Spinal cord (tissue), 10 donors: ENCODE measurements around the gene FAR2. TPM values are rescaled to one million over a fixed set of nuclear protein-coding genes. Genes with fewer than 3 reads are reported as not detected.
A peak's percentile ranks its signal among the peaks of the same experiment; 100 is the strongest.

Experiments
- DNase-seq, 6 donors: peaks; one replicate each; pipeline versions ENCODE4 v3.0.0 to v3.0.0-alpha.2; 2013 to 2015; ENCODE audit warnings: low spot score in 6 of 6, low read depth in 4 of 6
- H3K27ac ChIP-seq: one replicate; pipeline ENCODE4 v1.5.1; 2013; ENCODE audit warnings: low read depth, low read length, control low read depth
- H3K27me3 ChIP-seq: one replicate; pipeline ENCODE4 v1.6.1; 2013; ENCODE audit warnings: low read length; ENCODE audit not compliant: control insufficient read depth, insufficient read depth
- H3K36me3 ChIP-seq: one replicate; pipeline ENCODE4 v1.6.1; 2013; ENCODE audit warnings: low read length; ENCODE audit not compliant: control insufficient read depth, insufficient read depth
- H3K4me1 ChIP-seq: one replicate; pipeline ENCODE4 v1.6.1; 2013; ENCODE audit warnings: low read length; ENCODE audit not compliant: control insufficient read depth, insufficient read depth
- H3K4me3 ChIP-seq: one replicate; pipeline ENCODE4 v1.5.1; 2013; ENCODE audit warnings: low read depth, low read length, control low read depth
- H3K9me3 ChIP-seq: one replicate; pipeline ENCODE4 v1.6.1; 2013; ENCODE audit warnings: low read length; ENCODE audit not compliant: control insufficient read depth, insufficient read depth
- WGBS: methylation state at CpG from one replicate; pipeline ENCODE4 v1.1.5; 2013; ENCODE audit warnings: missing lambda C conversion rate; ENCODE audit not compliant: insufficient coverage; 5-methylcytosine and 5-hydroxymethylcytosine counted together
- polyA plus RNA-seq, 2 donors: library from polyadenylated mRNA; unstranded; fragments of 120-200 nt; gene quantifications; one replicate each; pipeline ENCODE4 v1.2.1, GENCODE V29; 2013; ENCODE audit not compliant: insufficient read length in 2 of 2
- total RNA-seq, 2 donors: library from RNA; depleted of rRNA in 1 of 2; stranded (reverse); fragments of 120-200 nt in 1 of 2; fragments of >200 nt in 1 of 2; gene quantifications; one replicate each; pipeline versions ENCODE4 v1.2.3 to v1.2.4, GENCODE V29; 2013 to 2014
- donor health status: healthy.

FAR2 gene
- total and polyA plus RNA-seq, 4 donors = 11.4 to 33.2 (median 25.8) TPM

- 83% methylated on average over 1 of the region's 4 CpGs for WGBS
- no peak overlapping the region for H3K4me3 ChIP-seq
- no peak overlapping the region for H3K27ac ChIP-seq
- H3K9me3 ChIP-seq = no peaks in the 10 kb centered on the region
- no peaks in the 10 kb centered on the region for H3K36me3 ChIP-seq
- no peaks in the 10 kb centered on the region for H3K4me1 ChIP-seq
- DNase-seq = no peak
- no peaks in the 10 kb centered on the region for H3K27me3 ChIP-seq
Measured at GRCh38 chr12:29212682-29213403, 63.8 kb downstream of the FAR2 start.

GRCh38 chr12:29216266-29216665 is 67.2 kb downstream of the FAR2 start:
- no peak overlapping the region for H3K4me3 ChIP-seq
- no peaks in the 10 kb centered on the region for H3K27me3 ChIP-seq
- no peaks in the 10 kb centered on the region for H3K36me3 ChIP-seq
- no peak overlapping the region for H3K27ac ChIP-seq
- H3K4me1 ChIP-seq = no peaks in the 10 kb centered on the region
- no peak for DNase-seq
- no peaks in the 10 kb centered on the region for H3K9me3 ChIP-seq
- WGBS = no CpG with 5 or more reads among the region's 2 CpGs

GRCh38 chr12:29216797-29217575 is 67.9 kb downstream of the FAR2 start:
- DNase-seq = peak in 1 of 6 donors; percentile 14
- no peaks in the 10 kb centered on the region for H3K36me3 ChIP-seq
- WGBS = no CpG with 5 or more reads among the region's 5 CpGs
- no peaks in the 10 kb centered on the region for H3K27me3 ChIP-seq
- no peaks in the 10 kb centered on the region for H3K9me3 ChIP-seq
- no peak overlapping the region for H3K27ac ChIP-seq
- no peak overlapping the region for H3K4me3 ChIP-seq
- no peaks in the 10 kb centered on the region for H3K4me1 ChIP-seq

GRCh38 chr12:29220632-29221336 is 71.7 kb downstream of the FAR2 start:
- H3K36me3 ChIP-seq = no peaks in the 10 kb centered on the region
- H3K4me1 ChIP-seq = no peaks in the 10 kb centered on the region
- H3K27ac ChIP-seq = no peak overlapping the region
- WGBS = 78% methylated on average over 14 of the region's 18 CpGs
- no peak for DNase-seq
- no peaks in the 10 kb centered on the region for H3K27me3 ChIP-seq
- H3K9me3 ChIP-seq = no peaks in the 10 kb centered on the region
- H3K4me3 ChIP-seq = no peak overlapping the region

DNA sequence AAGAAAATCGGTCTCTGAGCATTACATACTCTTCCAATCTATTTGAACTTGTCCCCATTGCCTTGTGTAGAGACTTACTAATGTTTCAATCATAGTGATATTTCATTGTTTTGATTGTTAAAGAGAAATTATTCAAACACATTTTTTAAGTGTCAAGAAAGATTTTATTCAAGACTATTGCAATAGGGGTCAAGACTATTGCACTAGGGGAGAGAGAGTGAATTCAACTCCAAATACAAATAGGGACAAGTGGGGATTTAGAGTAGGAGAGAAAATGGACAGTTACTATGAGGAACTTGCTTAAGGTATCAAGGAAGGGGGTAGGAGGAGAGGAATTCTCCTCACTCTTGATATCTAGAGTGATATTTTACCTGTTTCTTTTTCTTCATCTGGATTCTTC is 73.1 kb downstream of the FAR2 start:
- Histone ChIP-seq H3K36me3 (no peaks in the 10 kb centered on the region), H3K4me1 (no peaks in the 10 kb centered on the region), H3K9me3 (no peaks in the 10 kb centered on the region), H3K27me3 (no peaks in the 10 kb centered on the region), H3K27ac (no peak overlapping the region), H3K4me3 (no peak overlapping the region)
- no peak for DNase-seq
- WGBS = no CpG with 5 or more reads among the region's 1 CpG

- H3K4me1 ChIP-seq = no peaks in the 10 kb centered on the region
- WGBS = 100% methylated on average over 1 of the region's 2 CpGs
- H3K27me3 ChIP-seq = no peaks in the 10 kb centered on the region
Measured at GRCh38 chr12:29223426-29223825, 74.3 kb downstream of the FAR2 start.

DNA sequence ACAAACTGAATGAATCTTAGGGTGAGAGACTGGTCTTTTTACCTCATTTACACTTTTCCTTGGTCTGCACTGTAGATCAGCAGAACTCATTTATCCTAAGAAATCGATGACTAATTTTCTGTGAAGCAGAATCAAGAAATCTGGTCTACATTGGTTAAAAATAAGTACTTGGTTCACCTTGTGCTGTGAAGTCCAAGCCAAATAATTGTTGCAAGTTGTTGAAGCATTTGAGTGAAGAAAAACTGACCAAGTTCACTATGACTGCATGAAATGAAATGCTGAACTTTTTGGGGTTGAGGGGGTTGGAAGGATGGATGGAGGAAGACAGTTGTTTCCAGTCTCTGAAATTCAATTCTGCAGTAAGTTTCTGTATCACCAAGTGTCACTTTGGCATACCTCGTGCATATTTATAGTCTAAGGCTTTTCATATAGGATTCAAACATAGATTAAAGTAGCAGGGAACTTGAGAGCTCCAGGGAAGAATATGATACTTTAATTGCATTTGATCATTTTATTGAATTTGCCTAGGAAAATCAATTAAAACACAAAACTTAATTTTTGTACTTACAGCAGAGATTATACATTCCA is 75.0 kb downstream of the FAR2 start:
- Histone ChIP-seq H3K27me3 (no peaks in the 10 kb centered on the region), H3K4me3 (no peak overlapping the region), H3K27ac (no peak overlapping the region), H3K9me3 (no peaks in the 10 kb centered on the region), H3K36me3 (no peaks in the 10 kb centered on the region), H3K4me1 (no peaks in the 10 kb centered on the region)
- no CpG with 5 or more reads among the region's 2 CpGs for whole genome bisulfite sequencing
- DNase-seq = no peak

More at GRCh38 chr12:29223426-29223825, 74.3 kb downstream of the FAR2 start:
- Histone ChIP-seq H3K4me3 (no peak overlapping the region), H3K27ac (no peak overlapping the region), H3K36me3 (no peaks in the 10 kb centered on the region), H3K9me3 (no peaks in the 10 kb centered on the region)
- no peak for DNase-seq

- Histone ChIP-seq H3K4me3 (no peak overlapping the region), H3K36me3 (no peaks in the 10 kb centered on the region), H3K27ac (no peak overlapping the region), H3K27me3 (no peaks in the 10 kb centered on the region), H3K4me1 (no peaks in the 10 kb centered on the region), H3K9me3 (no peaks in the 10 kb centered on the region)
- 100% methylated on average over 2 of the region's 4 CpGs for WGBS
- no peak for DNase-seq
Measured at GRCh38 chr12:29224572-29224971, 75.5 kb downstream of the FAR2 start.

DNA sequence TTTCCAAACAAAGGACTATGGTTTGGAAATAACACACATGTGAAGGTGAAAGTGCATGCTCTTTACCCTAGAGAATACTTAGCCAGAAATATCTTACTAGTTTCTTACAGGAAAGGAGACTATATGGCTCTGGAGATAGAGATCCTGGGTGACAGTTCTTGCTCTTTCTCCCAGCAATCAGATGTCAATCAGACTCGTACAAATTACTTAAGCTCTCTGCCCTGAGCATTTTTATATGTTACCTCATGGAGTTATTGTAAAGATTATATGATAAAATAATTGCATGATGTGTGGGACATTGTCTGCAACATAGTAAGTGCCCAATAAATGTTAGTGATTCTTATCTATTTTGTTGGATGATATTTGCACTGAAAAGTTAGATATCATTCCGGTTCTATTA is 76.8 kb downstream of the FAR2 start:
- WGBS = no CpG with 5 or more reads among the region's 2 CpGs
- Histone ChIP-seq H3K4me1 (no peaks in the 10 kb centered on the region), H3K9me3 (no peaks in the 10 kb centered on the region), H3K36me3 (no peaks in the 10 kb centered on the region), H3K27ac (no peak overlapping the region), H3K27me3 (no peaks in the 10 kb centered on the region), H3K4me3 (no peak overlapping the region)
- DNase-seq = no peak
